ENCODE measurements around the gene MAMLD1.

MAMLD1 gene

DNA sequence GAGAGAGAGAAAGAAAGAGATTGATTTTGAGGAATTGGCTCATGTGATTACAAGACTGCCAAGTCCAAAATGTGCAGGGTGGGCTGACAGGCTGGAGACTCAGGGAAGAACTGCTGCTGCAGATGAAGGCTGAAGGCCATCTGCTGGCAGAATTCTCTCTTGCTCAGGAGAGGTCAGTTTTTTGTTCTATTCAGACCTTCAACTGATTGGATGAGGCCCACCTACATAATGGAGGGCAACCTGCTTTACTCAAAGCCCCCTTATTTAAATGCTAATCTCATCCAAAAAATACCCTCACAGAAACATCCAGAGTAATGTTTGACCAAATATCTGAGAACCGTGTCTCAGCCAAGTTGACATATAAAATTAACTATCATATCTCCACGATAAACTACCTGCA, 38.2 kb upstream of the MAMLD1 start:
- TF ChIP-seq, protein P1, sequence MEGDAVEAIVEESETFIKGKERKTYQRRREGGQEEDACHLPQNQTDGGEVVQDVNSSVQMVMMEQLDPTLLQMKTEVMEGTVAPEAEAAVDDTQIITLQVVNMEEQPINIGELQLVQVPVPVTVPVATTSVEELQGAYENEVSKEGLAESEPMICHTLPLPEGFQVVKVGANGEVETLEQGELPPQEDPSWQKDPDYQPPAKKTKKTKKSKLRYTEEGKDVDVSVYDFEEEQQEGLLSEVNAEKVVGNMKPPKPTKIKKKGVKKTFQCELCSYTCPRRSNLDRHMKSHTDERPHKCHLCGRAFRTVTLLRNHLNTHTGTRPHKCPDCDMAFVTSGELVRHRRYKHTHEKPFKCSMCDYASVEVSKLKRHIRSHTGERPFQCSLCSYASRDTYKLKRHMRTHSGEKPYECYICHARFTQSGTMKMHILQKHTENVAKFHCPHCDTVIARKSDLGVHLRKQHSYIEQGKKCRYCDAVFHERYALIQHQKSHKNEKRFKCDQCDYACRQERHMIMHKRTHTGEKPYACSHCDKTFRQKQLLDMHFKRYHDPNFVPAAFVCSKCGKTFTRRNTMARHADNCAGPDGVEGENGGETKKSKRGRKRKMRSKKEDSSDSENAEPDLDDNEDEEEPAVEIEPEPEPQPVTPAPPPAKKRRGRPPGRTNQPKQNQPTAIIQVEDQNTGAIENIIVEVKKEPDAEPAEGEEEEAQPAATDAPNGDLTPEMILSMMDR (conservative IDR thresholded peaks at IDR 0.05), result no peak
- no peak for TF ChIP-seq ZFX (IDR thresholded peaks at IDR 0.05)
- no peak overlapping the region for H3K27ac ChIP-seq

DNA sequence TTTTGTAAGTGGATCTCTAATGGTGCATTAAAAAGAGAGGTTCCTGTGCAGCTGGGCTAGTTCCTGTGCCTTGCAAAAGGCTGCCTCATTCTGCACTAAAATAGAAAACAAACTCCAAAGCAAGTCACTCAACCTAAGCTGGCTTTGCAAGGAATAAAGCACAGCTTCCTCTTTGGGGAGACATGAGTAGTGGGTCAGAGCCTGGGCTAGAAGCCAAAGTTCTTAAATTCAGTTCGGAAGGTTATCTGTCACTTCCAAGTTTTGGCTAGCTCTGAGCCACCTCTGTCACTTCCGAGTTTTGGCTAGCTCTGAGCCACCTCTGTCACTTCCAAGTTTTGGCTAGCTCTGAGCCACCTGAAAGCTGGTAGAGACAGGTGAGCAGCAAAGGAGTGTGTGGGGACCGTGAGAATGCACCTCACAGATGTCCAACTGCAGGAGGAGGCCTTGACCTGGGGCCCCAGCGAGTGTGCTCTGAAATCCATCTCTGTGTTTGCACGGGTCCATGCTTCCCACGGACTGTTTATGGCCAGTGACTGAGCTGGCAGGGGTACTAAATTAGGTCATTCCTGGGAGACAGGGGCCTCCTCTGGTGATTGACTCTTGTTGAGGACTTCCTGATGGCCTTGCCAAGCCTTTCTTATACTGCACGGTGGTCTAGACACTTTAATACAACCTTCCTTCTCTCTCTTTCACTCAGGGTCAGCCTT, 36.4 kb upstream of the MAMLD1 start:
- no peak overlapping the region for H3K27ac ChIP-seq
- TF ChIP-seq, protein P1 (conservative IDR thresholded peaks at IDR 0.05), result no peak
- no peak for TF ChIP-seq ZFX (IDR thresholded peaks at IDR 0.05)

DNA sequence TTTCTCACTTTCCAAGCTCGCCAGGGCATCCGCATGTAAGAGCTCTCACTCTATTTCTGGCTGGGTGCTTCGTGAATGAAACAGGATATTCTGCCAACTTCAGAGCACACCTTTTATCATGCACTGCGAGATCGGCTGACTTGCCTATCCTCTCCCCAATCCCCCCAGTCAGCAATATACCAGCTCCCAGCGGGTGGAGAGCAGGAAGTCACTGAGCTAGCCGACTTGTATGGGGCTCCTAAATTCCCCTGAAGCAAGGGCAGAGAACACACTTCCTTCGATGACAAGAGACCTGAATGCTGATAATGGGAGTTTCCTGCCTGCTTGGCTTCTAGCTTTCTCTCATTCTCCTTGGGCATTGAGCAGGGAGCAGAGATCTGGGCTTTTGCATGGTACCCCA, 33.8 kb upstream of the MAMLD1 start:
- TF ChIP-seq ZFX (IDR thresholded peaks at IDR 0.05), result no peak
- TF ChIP-seq, protein P1 (conservative IDR thresholded peaks at IDR 0.05), result no peak

DNA sequence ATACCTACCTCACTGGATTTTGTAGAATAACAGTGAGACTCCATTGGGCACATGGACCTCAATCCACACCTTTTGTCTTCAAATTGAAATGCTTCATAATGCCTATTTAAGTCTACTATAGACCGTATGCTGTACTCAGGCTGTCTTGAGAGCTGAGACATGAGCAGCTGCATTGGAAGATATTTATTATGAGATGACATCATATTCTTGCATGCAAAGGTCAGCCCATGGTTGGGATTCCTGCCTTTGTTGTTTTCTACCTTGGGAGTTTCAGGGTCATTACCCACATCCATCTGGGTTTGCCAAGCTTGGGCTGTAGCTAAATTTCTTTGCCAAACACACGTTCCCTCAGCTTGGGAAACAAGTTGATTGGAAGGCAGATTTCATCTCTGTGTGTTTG, 33.2 kb upstream of the MAMLD1 start:
- TF ChIP-seq, protein P1 (conservative IDR thresholded peaks at IDR 0.05), result no peak
- no peak for TF ChIP-seq ZFX (IDR thresholded peaks at IDR 0.05)
- H3K27ac ChIP-seq, result no peak overlapping the region

More for the DNA sequence above, 33.8 kb upstream of the MAMLD1 start:
- H3K27ac ChIP-seq, result no peak overlapping the region

DNA sequence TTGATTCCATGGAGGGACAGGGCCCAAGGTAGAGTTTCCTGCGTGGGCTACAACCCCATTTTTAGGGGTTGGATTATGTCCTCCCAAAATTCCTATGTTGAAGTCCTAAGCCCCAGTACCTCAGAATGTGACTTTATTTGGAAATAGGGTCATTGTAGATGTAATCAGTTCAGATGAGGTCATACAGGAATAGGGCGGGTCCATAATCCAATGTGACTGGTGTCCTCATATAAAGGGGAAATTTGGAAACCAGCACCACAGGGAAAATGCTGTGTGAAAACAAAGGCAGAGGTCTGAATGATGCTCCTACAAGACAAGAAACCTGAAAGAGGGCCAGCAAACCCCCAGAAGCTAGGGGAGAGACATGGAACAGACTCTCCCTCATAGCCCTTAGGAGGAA, 31.1 kb upstream of the MAMLD1 start:
- no peak for TF ChIP-seq ZFX (IDR thresholded peaks at IDR 0.05)
- TF ChIP-seq, protein P1 (conservative IDR thresholded peaks at IDR 0.05), result no peak

DNA sequence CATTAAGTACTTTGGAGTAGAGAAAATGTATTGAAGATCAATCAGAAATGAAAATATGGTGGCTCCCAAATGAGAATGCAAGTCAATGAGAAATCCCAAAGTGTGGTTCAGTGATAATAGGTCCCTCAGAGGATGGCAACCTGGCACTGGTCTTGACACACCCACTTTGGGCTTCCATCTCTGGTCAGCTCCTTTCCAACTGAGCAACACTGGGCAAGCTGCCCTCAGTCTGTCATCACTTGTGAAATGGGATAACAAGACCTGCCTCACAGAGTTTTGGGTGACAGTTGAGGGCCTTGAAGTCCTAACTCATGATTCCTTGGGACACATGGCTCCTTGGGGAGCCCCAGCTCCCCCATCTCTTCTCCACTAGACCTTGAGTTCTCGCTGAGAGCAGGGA, 29.0 kb upstream of the MAMLD1 start:
- TF ChIP-seq, protein P1 (conservative IDR thresholded peaks at IDR 0.05), result no peak
- TF ChIP-seq ZFX (IDR thresholded peaks at IDR 0.05), result no peak
- H3K27ac ChIP-seq, result no peak overlapping the region

More for the DNA sequence above, 31.1 kb upstream of the MAMLD1 start:
- H3K27ac ChIP-seq, result no peak overlapping the region

DNA sequence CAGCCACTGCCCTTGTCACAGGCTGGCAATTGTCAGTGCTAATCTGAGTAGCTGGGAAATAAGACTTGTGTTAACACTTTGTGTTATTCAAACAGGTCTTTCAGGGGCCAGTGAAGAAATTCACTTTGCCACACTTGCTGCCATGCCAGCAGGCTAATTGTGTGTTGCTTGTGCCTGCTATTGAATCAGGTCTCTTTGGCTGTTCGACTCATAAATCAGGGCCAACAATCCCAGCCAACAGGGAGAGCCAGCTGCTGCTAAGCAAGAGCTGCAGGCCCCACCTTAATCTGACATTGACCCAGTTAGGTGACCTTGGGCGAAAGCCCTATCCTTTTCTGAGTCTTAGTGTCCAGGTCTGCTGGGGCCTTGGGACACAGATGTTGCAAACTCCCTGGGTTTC, 28.1 kb upstream of the MAMLD1 start:
- H3K27ac ChIP-seq, result no peak overlapping the region
- no peak for TF ChIP-seq ZFX (IDR thresholded peaks at IDR 0.05)
- TF ChIP-seq, protein P1 (conservative IDR thresholded peaks at IDR 0.05), result no peak
